GM23338 (cell line): ENCODE measurements around the gene TIGAR. TPM values are rescaled to one million over a fixed set of nuclear protein-coding genes. Genes with fewer than 3 reads are reported as not detected.

Source experiments
- ATAC-seq: fragments of 200-7000 bp; cut with Tn5 transposase; 3 replicates; pipeline ENCODE4 v1.9.1; 2020
- DNase-seq: peaks from one replicate; pipeline ENCODE4 v3.0.0-alpha.2; 2015; ENCODE audit warnings: low spot score
- H2AFZ ChIP-seq: fragments of 200-600 bp; sonication (generic); 2 replicates; pipeline ENCODE4 v1.8.0; 2016; ENCODE audit warnings: antibody characterized with exemption, mild to moderate bottlenecking, moderate library complexity
- H3F3A ChIP-seq: fragments of 200-600 bp; sonication (generic); replicated peaks from 2 replicates; pipeline ENCODE4 v1.8.0; 2017; ENCODE audit warnings: antibody characterized with exemption, mixed run types, low read depth
- H3K27ac ChIP-seq: fragments of 200-600 bp; sonication (generic); 2 replicates; pipeline ENCODE4 v1.6.1; 2016; ENCODE audit warnings: low read depth
- H3K27me3 ChIP-seq: fragments of 200-600 bp; sonication (generic); 2 replicates; pipeline ENCODE4 v1.8.0; 2016; ENCODE audit warnings: mild to moderate bottlenecking, mixed run types, moderate library complexity; ENCODE audit not compliant: insufficient read depth
- H3K36me3 ChIP-seq: fragments of 200-600 bp; sonication (generic); 2 replicates; pipeline ENCODE4 v1.8.0; 2016; ENCODE audit warnings: mild to moderate bottlenecking; ENCODE audit not compliant: insufficient read depth
- H3K4me1 ChIP-seq: fragments of 200-600 bp; sonication (generic); 2 replicates; pipeline ENCODE4 v1.8.0; 2016; ENCODE audit warnings: mild to moderate bottlenecking, moderate library complexity; ENCODE audit not compliant: insufficient read depth
- H3K4me2 ChIP-seq: fragments of 200-600 bp; sonication (generic); 2 replicates; pipeline ENCODE4 v1.7.1; 2017; ENCODE audit warnings: mixed run types
- H3K4me3 ChIP-seq: fragments of 200-600 bp; sonication (generic); 2 replicates; pipeline ENCODE4 v1.6.1; 2016; ENCODE audit warnings: mixed run types
- H3K79me2 ChIP-seq: fragments of 200-600 bp; sonication (generic); replicated peaks from 2 replicates; pipeline ENCODE4 v1.8.0; 2017; ENCODE audit warnings: mild to moderate bottlenecking; ENCODE audit not compliant: insufficient read depth
- H3K9me2 ChIP-seq: fragments of 200-600 bp; sonication (generic); 2 replicates; pipeline ENCODE4 v1.8.0; 2017; ENCODE audit not compliant: insufficient read depth
- H4K20me1 ChIP-seq: fragments of 200-600 bp; sonication (generic); replicated peaks from 2 replicates; pipeline ENCODE4 v1.8.0; 2017; ENCODE audit warnings: mild to moderate bottlenecking; ENCODE audit not compliant: insufficient read depth
- H3K27ac Mint-ChIP-seq: 2 replicates; pipeline ENCODE4 v1.8.0; 2020; ENCODE audit warnings: inconsistent platforms, mild to moderate bottlenecking, moderate library complexity, mixed read lengths
- H3K27me3 Mint-ChIP-seq: 3 replicates; pipeline ENCODE4 v1.8.0; 2022; ENCODE audit warnings: low read depth, mild to moderate bottlenecking, moderate library complexity, mixed read lengths, inconsistent platforms; ENCODE audit not compliant: insufficient read depth, poor library complexity
- H3K36me3 Mint-ChIP-seq: 3 replicates; pipeline ENCODE4 v1.8.0; 2021; ENCODE audit warnings: low read depth, mild to moderate bottlenecking, inconsistent platforms, moderate library complexity, mixed read lengths
- H3K4me1 Mint-ChIP-seq: 3 replicates; pipeline ENCODE4 v1.8.0; 2020; ENCODE audit warnings: mild to moderate bottlenecking, inconsistent platforms, mixed read lengths
- H3K4me3 Mint-ChIP-seq: 3 replicates; pipeline ENCODE4 v1.8.0; 2021; ENCODE audit warnings: moderate library complexity, mild to moderate bottlenecking, inconsistent platforms, mixed read lengths
- H3K9me3 Mint-ChIP-seq: 3 replicates; pipeline ENCODE4 v1.8.0; 2020; ENCODE audit warnings: moderate library complexity, mild to moderate bottlenecking, inconsistent platforms, mixed read lengths
- EZH2 ChIP-seq: fragments of 200-600 bp; sonication (generic); IDR thresholded peaks from one replicate; pipeline ENCODE4 v1.8.0; 2017; ENCODE audit warnings: antibody characterized with exemption, mild to moderate bottlenecking, low read depth; ENCODE audit not compliant: unreplicated experiment
- EZH2phosphoT487 ChIP-seq: fragments of 200-600 bp; sonication (generic); IDR thresholded peaks from one replicate; pipeline ENCODE4 v1.8.1; 2018; ENCODE audit warnings: antibody characterized with exemption; ENCODE audit not compliant: unreplicated experiment
- JUNB ChIP-seq: IDR thresholded peaks from one replicate; pipeline ENCODE4 v1.6.1; 2016; ENCODE audit warnings: antibody characterized with exemption; ENCODE audit not compliant: unreplicated experiment
- NANOG ChIP-seq: IDR thresholded peaks from 2 replicates; pipeline ENCODE4 v1.6.1; 2016; ENCODE audit warnings: antibody characterized with exemption, borderline replicate concordance
- ZNF331 ChIP-seq: fragments of 250-450 bp; sonication (Bioruptor Pico); IDR thresholded peaks from 2 replicates; pipeline ENCODE4 v1.5.0; 2020; ENCODE audit warnings: low read depth, mild to moderate bottlenecking, moderate library complexity
- polyA plus RNA-seq: library from polyadenylated mRNA; unstranded; fragments of >200 nt; fragmentation: Nextera tagmentation; extraction: Ambion mirVana; gene quantifications from 2 replicates; pipeline ENCODE4 v1.2.1, GENCODE V29; 2016
- total RNA-seq: library from RNA; depleted of rRNA; stranded (reverse); fragments of >200 nt; shearing (Covaris generic); gene quantifications from 2 replicates; pipeline ENCODE4 v1.2.3, GENCODE V29; 2014
- TF ChIP-seq, protein P1 (sequence below): fragments of 250-450 bp; sonication (Bioruptor Pico); IDR thresholded peaks from 2 replicates; pipeline ENCODE4 v1.5.0; 2020; ENCODE audit warnings: mild to moderate bottlenecking, moderate library complexity
- TF ChIP-seq, protein P2 (sequence below): IDR thresholded peaks from one replicate; pipeline ENCODE4 v1.6.1; 2018; ENCODE audit warnings: antibody characterized with exemption; ENCODE audit not compliant: unreplicated experiment

TIGAR gene
- total and polyA plus RNA-seq, 2 experiments from 2014 or later: 10.4 to 13.3 TPM

GRCh38 chr12:4380332-4380731, 59.3 kb downstream of the TIGAR start:
- Histone ChIP-seq H3K79me2 (no peaks in the 10 kb centered on the region), H4K20me1 (no peaks in the 10 kb centered on the region), H3K9me2 (no peaks in the 10 kb centered on the region), H3K27me3 (no peaks in the 10 kb centered on the region), H2AFZ (peak overlapping the region; percentile 79; the same call in 1 of the 2 replicates), H3K4me2 (no peak overlapping the region), H3K4me3 (no peak overlapping the region), H3F3A (no peaks in the 10 kb centered on the region), H3K4me1 (peaks cover 5% of the 10 kb centered on the region; the same call in 1 of the 2 replicates), H3K36me3 (no peaks in the 10 kb centered on the region), H3K27ac (no peak overlapping the region)
- no peaks in the 10 kb centered on the region for H3K36me3 Mint-ChIP-seq
- H3K9me3 Mint-ChIP-seq: no peaks in the 10 kb centered on the region
- DNase-seq (no peak), ATAC-seq (no peak)
- peaks cover 2% of the 10 kb centered on the region for H3K27me3 Mint-ChIP-seq
- no peak for TF ChIP-seq JUNB
- TF ChIP-seq NANOG: no peak
- TF ChIP-seq ZNF331 (CRISPR knock-in tag): no peak
- TF ChIP-seq EZH2phosphoT487: no peak
- TF ChIP-seq, protein P1, sequence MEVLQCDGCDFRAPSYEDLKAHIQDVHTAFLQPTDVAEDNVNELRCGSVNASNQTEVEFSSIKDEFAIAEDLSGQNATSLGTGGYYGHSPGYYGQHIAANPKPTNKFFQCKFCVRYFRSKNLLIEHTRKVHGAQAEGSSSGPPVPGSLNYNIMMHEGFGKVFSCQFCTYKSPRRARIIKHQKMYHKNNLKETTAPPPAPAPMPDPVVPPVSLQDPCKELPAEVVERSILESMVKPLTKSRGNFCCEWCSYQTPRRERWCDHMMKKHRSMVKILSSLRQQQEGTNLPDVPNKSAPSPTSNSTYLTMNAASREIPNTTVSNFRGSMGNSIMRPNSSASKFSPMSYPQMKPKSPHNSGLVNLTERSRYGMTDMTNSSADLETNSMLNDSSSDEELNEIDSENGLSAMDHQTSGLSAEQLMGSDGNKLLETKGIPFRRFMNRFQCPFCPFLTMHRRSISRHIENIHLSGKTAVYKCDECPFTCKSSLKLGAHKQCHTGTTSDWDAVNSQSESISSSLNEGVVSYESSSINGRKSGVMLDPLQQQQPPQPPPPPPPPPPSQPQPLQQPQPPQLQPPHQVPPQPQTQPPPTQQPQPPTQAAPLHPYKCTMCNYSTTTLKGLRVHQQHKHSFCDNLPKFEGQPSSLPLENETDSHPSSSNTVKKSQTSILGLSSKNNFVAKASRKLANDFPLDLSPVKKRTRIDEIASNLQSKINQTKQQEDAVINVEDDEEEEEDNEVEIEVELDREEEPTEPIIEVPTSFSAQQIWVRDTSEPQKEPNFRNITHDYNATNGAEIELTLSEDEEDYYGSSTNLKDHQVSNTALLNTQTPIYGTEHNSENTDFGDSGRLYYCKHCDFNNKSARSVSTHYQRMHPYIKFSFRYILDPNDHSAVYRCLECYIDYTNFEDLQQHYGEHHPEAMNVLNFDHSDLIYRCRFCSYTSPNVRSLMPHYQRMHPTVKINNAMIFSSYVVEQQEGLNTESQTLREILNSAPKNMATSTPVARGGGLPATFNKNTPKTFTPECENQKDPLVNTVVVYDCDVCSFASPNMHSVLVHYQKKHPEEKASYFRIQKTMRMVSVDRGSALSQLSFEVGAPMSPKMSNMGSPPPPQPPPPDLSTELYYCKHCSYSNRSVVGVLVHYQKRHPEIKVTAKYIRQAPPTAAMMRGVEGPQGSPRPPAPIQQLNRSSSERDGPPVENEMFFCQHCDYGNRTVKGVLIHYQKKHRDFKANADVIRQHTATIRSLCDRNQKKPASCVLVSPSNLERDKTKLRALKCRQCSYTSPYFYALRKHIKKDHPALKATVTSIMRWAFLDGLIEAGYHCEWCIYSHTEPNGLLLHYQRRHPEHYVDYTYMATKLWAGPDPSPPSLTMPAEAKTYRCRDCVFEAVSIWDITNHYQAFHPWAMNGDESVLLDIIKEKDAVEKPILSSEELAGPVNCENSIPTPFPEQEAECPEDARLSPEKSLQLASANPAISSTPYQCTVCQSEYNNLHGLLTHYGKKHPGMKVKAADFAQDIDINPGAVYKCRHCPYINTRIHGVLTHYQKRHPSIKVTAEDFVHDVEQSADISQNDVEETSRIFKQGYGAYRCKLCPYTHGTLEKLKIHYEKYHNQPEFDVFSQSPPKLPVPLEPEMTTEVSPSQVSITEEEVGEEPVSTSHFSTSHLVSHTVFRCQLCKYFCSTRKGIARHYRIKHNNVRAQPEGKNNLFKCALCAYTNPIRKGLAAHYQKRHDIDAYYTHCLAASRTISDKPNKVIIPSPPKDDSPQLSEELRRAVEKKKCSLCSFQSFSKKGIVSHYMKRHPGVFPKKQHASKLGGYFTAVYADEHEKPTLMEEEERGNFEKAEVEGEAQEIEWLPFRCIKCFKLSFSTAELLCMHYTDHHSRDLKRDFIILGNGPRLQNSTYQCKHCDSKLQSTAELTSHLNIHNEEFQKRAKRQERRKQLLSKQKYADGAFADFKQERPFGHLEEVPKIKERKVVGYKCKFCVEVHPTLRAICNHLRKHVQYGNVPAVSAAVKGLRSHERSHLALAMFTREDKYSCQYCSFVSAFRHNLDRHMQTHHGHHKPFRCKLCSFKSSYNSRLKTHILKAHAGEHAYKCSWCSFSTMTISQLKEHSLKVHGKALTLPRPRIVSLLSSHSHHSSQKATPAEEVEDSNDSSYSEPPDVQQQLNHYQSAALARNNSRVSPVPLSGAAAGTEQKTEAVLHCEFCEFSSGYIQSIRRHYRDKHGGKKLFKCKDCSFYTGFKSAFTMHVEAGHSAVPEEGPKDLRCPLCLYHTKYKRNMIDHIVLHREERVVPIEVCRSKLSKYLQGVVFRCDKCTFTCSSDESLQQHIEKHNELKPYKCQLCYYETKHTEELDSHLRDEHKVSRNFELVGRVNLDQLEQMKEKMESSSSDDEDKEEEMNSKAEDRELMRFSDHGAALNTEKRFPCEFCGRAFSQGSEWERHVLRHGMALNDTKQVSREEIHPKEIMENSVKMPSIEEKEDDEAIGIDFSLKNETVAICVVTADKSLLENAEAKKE: no peak
- TF ChIP-seq EZH2: no peak
- TF ChIP-seq, protein P2, sequence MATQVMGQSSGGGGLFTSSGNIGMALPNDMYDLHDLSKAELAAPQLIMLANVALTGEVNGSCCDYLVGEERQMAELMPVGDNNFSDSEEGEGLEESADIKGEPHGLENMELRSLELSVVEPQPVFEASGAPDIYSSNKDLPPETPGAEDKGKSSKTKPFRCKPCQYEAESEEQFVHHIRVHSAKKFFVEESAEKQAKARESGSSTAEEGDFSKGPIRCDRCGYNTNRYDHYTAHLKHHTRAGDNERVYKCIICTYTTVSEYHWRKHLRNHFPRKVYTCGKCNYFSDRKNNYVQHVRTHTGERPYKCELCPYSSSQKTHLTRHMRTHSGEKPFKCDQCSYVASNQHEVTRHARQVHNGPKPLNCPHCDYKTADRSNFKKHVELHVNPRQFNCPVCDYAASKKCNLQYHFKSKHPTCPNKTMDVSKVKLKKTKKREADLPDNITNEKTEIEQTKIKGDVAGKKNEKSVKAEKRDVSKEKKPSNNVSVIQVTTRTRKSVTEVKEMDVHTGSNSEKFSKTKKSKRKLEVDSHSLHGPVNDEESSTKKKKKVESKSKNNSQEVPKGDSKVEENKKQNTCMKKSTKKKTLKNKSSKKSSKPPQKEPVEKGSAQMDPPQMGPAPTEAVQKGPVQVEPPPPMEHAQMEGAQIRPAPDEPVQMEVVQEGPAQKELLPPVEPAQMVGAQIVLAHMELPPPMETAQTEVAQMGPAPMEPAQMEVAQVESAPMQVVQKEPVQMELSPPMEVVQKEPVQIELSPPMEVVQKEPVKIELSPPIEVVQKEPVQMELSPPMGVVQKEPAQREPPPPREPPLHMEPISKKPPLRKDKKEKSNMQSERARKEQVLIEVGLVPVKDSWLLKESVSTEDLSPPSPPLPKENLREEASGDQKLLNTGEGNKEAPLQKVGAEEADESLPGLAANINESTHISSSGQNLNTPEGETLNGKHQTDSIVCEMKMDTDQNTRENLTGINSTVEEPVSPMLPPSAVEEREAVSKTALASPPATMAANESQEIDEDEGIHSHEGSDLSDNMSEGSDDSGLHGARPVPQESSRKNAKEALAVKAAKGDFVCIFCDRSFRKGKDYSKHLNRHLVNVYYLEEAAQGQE: no peak
- H3K4me3 Mint-ChIP-seq: no peak overlapping the region
- no peak overlapping the region for H3K27ac Mint-ChIP-seq
- H3K4me1 Mint-ChIP-seq: peaks cover 4% of the 10 kb centered on the region
